Measurements from ENCODE around the gene NEU2.

The NEU2 gene

DNA sequence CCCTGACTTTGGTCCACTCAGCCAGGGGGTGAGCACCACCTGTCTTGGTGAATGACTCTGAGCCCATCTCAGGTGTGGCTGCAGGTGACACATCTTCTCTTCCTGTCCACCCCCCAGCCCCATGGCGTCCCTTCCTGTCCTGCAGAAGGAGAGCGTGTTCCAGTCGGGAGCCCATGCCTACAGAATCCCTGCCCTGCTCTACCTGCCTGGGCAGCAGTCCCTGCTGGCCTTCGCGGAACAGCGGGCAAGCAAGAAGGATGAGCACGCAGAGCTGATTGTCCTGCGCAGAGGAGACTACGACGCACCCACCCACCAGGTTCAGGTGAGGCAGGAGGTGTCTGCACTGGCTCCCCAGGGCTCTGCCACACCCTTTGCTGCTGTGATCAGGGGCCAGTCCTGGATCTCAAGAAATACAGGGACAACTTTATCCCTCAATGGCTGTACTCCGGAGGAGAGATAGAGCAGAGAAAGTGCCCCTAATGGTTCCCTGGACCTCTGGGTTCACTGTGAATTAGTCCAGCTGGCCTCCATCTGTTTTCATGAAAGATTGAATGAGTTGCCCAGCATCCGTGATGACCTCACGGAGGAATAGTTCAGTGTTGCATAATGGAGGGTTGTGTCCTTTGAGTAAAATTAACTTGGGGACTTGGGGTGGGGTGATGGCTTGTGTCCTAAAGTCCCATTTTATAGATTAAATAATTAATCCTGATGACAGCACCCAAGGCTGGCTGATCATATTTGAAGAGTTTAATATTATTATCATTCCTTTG, at the start of gene NEU2:
TSS of gene NEU2 (plus strand) at position 122 of the 770 bp plus-strand sequence. CDS start at position 122, 0 bp downstream.
- no peak for DNase-seq

DNA sequence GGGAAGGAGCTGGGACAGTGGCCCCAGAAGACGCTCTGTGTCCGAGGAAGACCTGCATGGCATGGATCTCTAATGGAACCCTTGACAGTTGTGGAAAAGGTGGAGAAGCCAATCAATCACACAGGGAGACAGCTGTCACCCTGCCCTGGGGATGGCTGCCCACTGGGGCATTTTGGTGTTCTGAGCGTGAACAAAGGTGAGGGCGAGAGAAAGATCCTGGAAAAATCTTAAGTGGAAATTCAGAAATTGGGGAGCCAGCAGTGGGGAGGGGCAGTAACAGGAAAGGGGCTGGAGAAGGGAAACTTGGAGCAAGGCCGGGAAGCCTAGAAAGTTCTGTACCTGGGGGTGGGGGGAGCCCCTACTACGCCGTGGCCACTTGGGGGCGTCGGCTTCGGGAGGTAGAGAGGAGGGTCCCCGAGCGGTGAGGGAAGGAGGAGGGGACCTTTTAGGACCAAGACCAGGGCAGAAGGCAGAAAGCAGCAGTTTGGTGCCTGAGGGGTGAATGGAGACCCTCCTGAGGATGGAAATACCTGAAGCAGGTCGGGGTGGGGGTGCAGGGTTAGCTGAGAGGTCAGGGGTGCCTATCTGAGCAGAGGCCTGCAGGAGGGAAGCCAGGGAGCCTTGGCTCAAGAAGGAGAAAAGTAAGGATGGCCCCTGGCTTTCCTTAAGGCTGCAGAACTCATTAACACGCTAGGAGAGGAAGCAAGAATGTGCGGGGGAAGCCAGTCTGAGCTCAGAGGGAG, 49.4 kb upstream of the NEU2 start:
- DNase-seq: no peak

DNA sequence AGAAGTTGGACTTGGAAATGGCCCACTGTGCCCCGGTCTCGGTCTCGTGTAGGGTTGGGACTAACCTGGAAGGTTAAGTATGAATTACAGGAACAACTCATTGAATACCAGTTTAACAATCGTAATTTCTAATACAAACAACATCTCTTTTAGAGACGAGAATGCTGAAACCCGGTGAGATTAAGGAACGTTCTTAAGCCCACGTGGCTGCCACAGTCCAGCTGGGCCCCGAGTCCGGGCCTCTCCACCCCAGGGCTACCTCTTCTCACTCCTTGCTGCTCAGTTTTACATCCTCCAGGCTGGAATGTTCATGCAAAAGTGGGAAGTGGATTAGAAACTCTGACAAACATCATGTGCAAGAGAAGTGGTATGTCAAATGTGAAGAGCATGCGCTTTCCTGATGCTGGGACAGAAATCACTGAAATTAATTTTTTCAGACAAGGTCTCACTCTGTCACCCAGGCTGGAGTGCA, 48.8 kb upstream of the NEU2 start:
- no peak for DNase-seq

DNA sequence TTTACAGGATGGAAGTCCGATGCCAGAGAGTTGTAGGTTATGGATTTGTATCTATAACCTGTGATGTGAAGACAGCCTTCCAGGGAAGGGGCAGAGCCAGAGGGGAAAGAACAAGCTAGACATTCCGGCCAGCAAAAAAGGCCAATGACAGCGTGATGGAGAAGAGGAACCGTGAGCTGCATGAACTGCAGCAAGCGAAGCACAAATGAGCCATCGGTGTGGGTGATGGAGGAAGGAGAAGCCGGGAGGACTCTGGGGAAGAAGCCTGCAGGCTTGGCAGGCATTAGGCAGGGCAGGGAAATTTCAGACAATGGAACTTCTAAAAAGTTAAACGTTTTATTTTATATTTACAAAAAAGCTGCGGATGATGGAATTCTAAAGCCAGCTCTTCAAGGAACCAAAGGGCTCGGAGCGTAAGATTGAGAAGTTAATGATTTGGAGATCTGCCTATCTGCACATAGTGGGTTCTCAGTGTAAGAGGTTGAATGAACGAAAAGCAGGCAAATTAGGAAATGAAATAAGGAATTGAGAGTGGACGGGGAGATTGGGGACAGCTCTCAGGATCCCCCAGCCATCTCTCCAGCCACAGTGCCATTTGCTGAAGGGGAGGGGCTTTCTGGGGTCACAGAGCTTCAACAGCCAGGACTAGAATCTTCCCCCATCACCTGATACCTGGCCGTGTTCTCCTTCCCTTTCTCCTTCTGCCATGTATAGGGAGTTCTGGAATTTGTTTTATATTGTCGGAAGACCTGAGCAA, 47.8 kb upstream of the NEU2 start:
- DNase-seq: no peak

DNA sequence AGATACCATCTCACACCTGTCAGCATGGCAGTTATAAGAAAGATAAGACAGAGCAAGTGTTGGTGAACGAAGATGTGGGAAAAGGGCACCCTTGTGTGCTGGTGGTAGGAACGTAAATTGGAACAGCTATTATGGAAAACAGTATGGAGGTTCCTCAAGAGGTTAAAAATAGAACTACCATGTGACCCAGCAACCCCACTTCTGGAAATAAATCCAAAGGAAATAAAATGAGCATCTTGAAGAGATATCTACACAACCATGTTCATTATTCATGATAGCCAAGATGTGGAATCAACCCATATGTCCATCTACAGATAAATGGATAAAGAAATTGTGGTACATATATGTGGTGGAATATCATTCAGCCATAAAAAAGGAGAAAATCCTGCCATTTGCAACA, 46.3 kb upstream of the NEU2 start:
- no peak for DNase-seq

DNA sequence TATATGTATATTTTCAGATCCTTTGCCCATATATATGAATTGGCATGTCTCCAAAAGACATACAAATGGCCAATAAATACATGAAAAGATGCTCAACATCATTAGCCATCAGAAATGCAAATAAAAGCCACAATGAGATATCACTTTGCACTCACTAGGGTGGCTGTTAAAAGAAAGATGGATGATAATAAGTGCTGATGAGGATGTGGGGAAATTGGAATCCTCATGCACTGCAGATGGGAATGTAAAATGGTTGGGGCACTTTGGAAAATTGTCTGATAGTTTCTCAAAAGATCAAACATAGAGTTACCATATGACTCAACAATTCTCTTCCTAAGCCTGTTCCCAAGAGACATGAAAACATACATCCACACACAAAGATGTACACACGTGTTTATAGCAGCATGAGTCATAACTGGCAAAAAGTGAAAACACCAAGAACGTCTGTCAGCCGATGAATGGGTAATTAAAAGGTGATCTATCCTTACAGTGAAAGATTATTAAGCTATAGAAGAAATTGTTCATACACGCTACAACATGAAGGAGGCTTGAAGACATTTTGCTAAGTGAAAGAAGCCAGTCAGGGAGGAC, 39.1 kb upstream of the NEU2 start:
- DNase-seq: no peak

DNA sequence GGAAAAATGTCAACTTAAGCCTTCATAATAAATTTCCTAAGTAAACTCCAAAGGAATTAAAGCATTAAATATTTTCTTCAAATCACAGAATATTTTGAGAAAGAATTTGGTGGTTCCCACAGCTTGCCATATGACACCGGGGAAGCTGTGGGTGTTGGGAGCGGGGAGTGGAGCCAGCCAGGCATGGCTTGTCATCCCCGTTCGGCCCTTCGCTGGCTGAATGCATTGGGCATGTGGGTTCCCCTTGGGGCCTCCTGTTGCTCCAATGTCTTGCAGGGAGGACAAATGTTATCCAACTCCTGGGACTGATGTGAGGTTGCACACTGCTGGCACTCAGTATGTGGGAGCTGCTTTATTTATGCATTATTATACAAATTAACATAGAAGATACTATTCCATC, 38.0 kb upstream of the NEU2 start:
- no peak for DNase-seq

DNA sequence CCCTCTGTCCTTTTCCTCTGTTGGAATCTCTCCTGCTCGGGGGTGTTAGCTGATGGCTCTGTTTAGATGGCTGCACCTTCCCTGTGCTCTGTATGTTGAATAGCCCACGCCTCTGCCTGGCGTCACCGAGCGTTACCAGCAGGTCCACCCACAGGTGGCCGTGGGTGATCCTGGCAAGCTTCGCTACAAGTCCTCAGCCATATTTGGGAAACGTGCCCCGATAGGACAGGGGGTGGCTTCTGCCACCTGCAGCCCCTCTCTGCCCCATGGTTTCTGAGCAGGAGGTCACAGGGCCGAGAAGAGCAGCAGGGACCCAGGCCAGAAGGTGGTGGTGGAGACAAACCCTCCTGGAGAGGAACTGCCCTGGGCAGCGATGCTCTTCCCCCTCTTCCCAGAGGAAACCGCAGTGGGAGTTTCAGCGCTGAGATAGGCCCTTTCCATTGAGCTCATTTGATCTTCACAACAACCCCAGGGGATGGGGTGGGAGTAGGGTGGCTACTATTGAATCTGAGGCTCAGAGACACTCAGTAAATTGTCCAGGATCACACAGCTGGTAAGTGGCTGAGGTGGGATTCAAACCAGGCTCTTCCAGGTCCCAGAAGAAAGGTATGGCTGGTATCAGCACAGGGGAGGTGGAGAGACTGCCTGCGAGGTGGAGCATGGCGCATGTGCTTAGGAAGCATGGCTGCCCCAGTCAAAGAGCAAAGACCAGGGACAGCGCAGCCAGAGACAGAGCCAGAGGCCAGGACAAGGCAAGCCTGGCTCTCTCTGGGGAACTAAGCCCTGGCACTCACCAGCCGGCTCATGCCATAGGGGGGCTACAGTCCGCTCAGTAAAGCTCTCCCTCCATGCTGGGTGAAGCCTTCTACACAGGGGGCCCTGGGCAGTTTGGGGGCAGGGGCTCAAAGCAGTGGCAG, 34.5 kb upstream of the NEU2 start:
- DNase-seq: no peak

DNA sequence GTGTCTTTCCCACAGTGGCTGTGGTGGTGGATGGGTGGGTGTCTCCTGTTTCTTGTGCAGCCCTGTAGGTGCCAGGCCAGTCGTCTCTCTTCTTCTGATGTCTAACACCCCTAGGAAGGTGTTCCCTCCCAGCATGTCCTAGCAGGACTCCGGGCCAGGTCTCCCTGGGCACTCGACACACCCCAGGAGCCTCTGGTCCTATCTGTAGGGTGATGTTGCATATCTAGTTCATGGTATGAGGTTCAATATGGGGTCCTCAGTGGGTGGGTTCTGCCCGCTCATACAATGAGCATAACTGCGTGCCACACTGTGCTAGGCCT, 33.8 kb upstream of the NEU2 start:
- no peak for DNase-seq

DNA sequence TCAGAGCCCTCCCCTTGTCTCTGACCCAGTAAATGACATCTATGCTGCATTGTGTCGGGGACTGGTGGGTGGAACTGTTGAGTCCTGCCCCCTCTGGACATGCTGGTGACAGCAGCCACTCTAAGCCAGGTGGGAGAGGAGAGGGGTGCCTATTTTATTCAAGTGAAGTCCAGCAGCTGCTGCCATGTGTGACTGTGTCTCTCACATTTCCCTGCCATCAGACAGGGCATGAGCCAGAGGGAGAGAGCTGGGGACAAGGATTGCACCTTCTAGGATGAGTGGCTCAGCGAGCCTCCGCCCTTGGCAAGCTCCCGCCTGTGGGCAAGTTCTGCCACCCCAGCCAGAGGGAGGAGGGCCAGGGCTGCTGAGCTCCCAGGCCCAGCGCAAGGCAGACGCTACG, 33.1 kb upstream of the NEU2 start:
- no peak for DNase-seq

DNA sequence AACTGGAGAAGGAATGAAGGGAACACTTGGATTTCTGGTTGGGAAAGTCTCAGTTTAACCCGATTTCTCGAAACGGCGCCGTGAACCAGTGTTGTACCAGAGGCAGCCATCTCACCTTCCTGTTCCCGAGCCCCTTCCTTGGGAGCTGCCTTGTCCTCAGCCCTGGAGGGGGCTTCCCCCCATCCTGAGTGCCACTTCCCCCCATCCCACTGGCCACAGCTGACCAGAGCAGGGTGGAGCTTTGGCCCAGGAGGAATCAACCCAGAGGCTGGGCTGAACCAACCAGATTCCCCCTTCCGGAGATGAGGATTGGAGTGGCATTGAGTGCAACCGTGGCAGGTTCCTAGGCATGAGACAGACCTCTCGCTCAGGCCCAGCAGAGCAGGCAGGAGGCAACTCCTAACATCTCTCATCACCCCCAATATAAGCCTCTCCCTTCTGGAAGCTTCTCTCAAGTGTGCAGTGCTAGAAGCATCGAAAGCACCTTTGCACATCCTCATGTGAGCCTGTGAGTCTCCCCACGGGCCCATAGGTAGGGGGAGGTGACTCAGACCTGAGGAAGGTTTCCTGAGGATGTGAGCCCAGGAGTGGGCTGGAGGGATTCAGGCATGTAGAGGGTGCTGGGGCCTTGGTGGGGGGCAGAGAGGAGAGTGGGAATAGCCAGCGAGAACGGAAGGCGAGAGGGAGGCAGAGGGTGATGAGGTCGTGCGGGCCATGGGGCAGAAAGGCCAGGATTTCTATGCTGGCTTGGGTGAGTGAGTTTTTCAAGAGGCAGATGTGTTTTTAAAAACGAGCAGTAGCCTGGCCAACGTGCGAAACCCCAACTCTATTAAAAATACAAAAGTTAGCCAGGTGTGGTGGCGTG, 31.4 kb upstream of the NEU2 start:
- DNase-seq: no peak

DNA sequence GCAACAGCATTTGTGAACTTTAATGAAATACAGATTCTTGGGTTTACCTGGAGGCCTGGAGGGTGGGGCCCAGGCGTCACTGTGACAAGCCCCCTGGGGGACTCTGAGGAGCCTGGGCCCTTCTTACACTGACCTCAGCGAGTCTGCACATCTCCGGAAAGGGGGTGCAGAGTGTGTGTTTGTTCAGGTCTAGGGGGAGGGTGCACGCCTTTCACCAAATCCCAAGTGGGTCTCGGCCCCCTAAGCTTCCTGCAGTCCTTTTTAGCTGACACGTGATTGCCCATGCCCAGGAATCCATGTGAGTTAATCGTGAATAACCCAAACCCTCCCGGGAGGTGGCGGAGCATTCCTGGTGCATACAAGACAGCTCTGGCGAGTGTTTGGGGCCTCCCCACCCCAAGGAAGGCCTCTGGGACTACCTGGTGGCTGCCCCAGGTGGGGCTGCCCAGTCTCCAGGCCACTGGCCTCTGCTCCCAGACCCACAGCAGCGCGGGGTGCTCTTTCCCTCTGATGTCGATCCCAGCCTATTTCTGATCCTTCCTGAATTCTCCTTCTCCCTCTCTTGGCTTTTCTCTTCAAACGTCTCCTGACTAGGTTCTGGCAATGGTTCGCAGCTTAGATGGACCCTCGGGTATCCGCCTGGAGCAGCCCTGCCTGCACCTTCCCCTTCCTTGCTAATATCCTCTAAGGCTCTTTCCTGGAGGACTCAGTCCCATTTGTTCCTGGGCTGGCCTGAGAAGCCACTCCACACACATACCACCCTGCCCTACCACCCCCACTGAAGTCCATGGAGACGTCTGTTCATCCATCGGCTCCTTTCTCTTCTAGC, 29.4 kb upstream of the NEU2 start:
- DNase-seq: no peak

DNA sequence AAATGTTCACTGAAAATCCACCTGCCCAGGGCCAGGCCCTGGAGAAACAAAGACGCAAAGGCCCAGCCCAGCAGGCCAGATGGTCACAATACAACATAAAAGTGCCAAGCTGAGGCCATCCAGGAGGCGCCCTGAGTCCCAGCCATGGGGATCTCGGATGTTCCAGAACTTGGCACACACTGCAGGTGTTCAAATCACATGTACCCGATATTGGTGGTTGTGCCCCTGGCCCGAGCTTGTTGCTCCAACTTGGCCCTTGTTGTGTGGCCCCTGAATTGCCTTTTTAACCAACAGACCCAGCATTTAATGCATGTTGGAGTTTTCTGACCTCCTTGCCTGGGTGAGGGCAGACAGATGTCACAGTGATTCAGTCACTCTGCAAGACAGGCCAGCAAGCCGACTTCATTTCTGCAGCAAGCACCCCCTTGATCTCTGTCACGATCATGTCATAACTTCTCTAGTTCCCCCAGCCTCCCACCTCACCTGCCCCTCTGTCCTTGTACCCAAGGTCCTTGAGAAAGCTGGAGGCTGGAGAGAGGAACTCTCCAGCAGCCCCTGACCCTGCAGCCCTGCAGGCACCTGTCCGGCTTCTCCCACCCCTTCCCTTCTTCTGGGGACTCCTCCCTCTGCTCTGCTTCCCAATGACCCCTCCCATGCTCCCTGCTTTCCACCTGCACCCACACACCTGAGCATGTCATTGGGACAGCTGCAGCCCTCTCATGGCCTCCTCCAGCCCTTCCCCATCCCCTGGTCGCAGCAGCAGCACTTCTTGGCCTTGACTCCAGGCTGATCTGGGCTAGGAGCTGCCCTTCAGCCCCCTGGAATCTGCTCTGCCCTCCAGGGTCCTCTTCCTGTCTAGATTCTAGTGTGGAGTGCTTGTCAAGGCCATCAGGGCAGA, 28.6 kb upstream of the NEU2 start:
- DNase-seq: no peak

DNA sequence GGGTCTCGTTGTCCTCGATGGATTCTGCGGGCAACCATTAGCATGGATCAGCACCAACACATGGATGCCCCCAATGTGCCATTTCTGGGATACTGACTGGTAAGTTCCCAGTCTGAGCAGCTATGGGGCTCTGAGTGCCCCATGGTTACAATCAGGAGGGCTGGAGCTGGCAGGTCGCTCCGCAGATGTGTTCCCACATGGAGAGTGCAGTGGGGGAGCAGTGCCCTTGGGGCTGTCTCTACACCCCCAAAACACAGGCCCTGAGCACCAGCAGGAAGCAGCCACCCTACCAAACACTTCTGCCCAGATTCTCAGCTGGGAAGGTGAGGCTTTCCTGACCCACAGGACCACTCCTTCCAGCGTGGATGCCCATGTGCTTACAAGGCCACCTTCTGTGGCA, 27.4 kb upstream of the NEU2 start:
- DNase-seq: no peak

DNA sequence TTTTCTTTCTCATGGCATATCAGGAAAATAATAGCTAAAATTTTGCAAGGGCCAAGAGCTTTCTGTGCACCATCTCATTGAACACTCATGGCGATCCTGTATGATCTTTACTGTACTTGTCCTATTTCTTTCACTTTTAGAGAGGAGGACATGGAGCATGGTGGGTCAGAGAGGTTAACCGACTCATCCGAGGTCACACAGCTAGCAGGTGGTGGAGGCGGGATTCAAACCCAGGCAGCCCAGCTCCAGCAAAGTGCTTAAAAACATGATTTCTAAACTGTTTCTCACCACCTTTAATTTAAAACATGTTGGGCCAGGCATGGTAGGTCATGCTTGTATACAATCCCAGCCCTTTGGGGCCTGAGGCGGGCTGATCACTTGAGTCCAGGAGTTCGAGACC, 25.8 kb upstream of the NEU2 start:
- no peak for DNase-seq

DNA sequence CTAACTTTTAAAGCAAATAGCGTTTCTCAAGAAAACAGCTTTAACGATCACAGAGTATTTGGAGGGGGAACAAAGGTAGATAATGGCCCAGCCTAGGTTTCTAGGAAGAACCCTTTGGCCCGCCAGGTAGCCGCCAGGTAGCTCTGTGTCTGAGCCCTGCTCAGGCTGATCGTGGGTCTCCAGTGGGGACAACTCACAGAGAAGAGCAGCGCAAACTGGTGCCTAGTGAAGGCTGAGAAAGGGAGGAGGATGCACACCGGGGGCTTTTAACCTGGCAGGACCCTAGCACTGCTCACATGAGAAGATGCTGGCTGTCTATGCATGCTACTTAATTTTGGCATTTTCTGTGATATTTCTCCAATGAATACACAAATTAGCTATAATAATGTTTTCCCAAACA, 25.2 kb upstream of the NEU2 start:
- DNase-seq: no peak

DNA sequence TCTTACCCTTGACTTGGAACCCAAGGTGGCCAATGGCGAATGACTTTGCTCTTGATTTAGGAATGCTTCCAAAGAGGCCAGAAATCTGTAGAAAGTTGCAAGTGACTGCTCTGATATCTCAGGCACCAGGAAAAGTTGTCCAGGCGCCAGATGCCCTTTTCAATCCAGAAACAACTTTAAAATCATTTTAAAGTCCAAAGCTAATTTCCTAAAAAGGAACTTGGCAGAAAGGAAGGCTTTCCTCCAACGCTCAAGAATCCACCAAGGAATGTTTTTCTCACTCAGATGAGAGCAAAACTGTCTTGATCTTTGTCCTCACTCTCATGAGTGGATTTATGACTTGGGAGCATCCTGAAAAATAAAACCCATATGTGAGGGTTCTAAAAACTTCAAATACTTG, 24.7 kb upstream of the NEU2 start:
- DNase-seq: no peak

DNA sequence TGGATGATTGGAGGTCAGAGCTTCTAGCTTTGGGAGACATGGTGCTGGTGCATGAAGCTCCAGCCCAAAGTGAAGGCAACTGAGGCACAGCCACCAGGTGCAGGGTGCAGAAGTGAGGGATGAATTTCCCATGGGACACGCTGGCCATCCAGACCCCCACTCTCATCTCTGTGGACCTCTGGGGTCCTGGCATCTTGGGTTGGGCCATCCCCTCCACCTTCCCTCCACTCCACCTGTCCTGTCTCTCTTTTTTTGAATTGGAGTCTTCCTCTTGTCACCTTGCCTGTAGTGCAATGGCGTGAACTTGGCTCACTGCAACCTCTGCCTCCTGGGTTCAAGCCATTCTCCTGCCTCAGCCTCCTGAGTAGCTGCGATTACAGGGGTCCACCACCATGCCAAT, 22.8 kb upstream of the NEU2 start:
- DNase-seq: no peak

DNA sequence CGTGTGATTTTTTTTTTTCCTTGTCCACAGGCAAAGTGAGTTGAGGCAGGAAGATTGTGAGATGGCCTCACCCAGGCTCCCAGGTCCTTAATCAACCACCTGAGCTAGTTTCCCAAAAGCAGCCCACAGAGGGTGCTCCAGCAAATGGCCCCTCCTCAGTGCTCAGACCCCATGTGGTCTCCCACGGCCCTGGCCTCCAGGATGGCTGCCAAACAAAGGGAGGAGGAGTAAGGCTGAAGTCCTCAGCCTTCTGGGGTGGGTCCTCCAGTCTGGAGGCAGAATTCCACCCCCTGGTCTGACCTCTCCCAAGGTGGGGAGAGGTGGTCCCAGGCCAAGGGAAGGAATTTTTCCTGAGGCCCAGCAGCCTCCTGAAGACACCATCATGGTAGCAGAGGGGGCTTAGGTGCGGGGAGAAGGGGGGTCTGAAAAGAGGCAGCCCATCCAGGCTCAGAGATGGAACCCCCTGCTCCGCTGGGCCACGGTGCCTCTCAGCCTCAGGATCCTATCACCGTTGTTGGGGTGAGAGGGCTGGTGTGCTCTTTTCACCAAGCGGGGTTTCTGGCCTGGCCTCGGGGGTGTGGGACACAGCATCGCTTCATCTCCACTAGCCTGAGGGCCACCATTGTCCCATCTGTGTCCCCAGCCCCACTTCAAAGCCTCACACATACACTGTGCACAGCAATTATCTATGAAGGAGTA, 21.8 kb upstream of the NEU2 start:
- DNase-seq: no peak

Measured in CD4-positive, alpha-beta T cell treated with Interferon gamma for 1 hour (primary cell).